H9 (cell line): Measurements from ENCODE around the gene CAPN3. TPM values are rescaled to one million over a fixed set of nuclear protein-coding genes. Genes with fewer than 3 reads are reported as not detected.

Source experiments
- DNase-seq: peaks from one replicate; pipeline ENCODE4 v3.0.0-alpha.2; 2017
- H2AFZ ChIP-seq: one replicate; pipeline ENCODE4 v1.6.1; 2013; ENCODE audit warnings: mild to moderate bottlenecking, low read length, control low read depth, moderate library complexity
- H2AK5ac ChIP-seq: 2 replicates; pipeline ENCODE4 v1.6.1; 2013; ENCODE audit warnings: low read length, control low read depth, mixed read lengths; ENCODE audit not compliant: insufficient read length
- H2BK120ac ChIP-seq: one replicate; pipeline ENCODE4 v1.6.1; 2013; ENCODE audit warnings: low read depth, mild to moderate bottlenecking, low read length, control low read depth, inconsistent platforms; ENCODE audit not compliant: poor library complexity, severe bottlenecking
- H2BK12ac ChIP-seq: 2 replicates; pipeline ENCODE4 v1.6.1; 2013; ENCODE audit warnings: low read length, control low read depth, mixed read lengths, low read depth; ENCODE audit not compliant: insufficient read length
- H2BK15ac ChIP-seq: 2 replicates; pipeline ENCODE4 v1.6.1; 2013; ENCODE audit warnings: low read depth, low read length, control low read depth
- H2BK20ac ChIP-seq: one replicate; pipeline ENCODE4 v1.6.1; 2013; ENCODE audit warnings: low read depth, mild to moderate bottlenecking, low read length, control low read depth, inconsistent platforms; ENCODE audit not compliant: poor library complexity, severe bottlenecking
- H2BK5ac ChIP-seq: 2 replicates; pipeline ENCODE4 v1.6.1; 2013; ENCODE audit warnings: low read length, control low read depth, mixed read lengths; ENCODE audit not compliant: insufficient read length
- H3K14ac ChIP-seq: 2 replicates; pipeline ENCODE4 v1.6.1; 2013; ENCODE audit warnings: low read length, control low read depth; ENCODE audit not compliant: insufficient read depth
- H3K18ac ChIP-seq: 2 replicates; pipeline ENCODE4 v1.6.1; 2013; ENCODE audit warnings: low read depth, mild to moderate bottlenecking, mixed read lengths, low read length, control low read depth; ENCODE audit not compliant: insufficient read length
- H3K23ac ChIP-seq: 2 replicates; pipeline ENCODE4 v1.6.1; 2013; ENCODE audit warnings: low read length, control low read depth, mixed read lengths, low read depth; ENCODE audit not compliant: insufficient read length
- H3K23me2 ChIP-seq: 2 replicates; pipeline ENCODE4 v1.6.1; 2013; ENCODE audit warnings: low read depth, mild to moderate bottlenecking, mixed read lengths, low read length, control low read depth; ENCODE audit not compliant: insufficient read length, poor library complexity, severe bottlenecking
- H3K27ac ChIP-seq: 2 replicates; pipeline ENCODE4 v1.5.1; 2013; ENCODE audit warnings: low read length, control low read depth, mixed read lengths, low read depth; ENCODE audit not compliant: insufficient read length
- H3K27me3 ChIP-seq: 2 replicates; pipeline ENCODE4 v1.6.1; 2013; ENCODE audit warnings: low read length, control low read depth, inconsistent platforms; ENCODE audit not compliant: insufficient read depth
- H3K4ac ChIP-seq: 2 replicates; pipeline ENCODE4 v1.6.1; 2013; ENCODE audit warnings: low read depth, mild to moderate bottlenecking, control low read depth, inconsistent platforms, low read length, moderate library complexity
- H3K4me1 ChIP-seq: 2 replicates; pipeline ENCODE4 v1.6.1; 2013; ENCODE audit warnings: low read length, control low read depth, inconsistent platforms; ENCODE audit not compliant: insufficient read depth
- H3K4me2 ChIP-seq: 2 replicates; pipeline ENCODE4 v1.6.1; 2013; ENCODE audit warnings: low read length, control low read depth, mixed read lengths; ENCODE audit not compliant: insufficient read length, insufficient read depth
- H3K56ac ChIP-seq: 2 replicates; pipeline ENCODE4 v1.6.1; 2013; ENCODE audit warnings: low read depth, mild to moderate bottlenecking, mixed read lengths, low read length, control low read depth; ENCODE audit not compliant: insufficient read length
- H3K79me1 ChIP-seq: 2 replicates; pipeline ENCODE4 v1.6.1; 2013; ENCODE audit warnings: low read depth, mild to moderate bottlenecking, moderate library complexity, low read length, control low read depth, inconsistent platforms; ENCODE audit not compliant: insufficient read depth, poor library complexity, severe bottlenecking
- H3K79me2 ChIP-seq: 2 replicates; pipeline ENCODE4 v1.6.1; 2013; ENCODE audit warnings: low read length, control low read depth, inconsistent platforms; ENCODE audit not compliant: insufficient read depth
- H3K9ac ChIP-seq: 2 replicates; pipeline ENCODE4 v1.6.1; 2013; ENCODE audit warnings: low read length, control low read depth, mixed read lengths; ENCODE audit not compliant: insufficient read length; ENCODE audit errors: extremely low read depth
- H3K9me3 ChIP-seq: one replicate; pipeline ENCODE4 v1.6.1; 2013; ENCODE audit warnings: low read depth, low read length, inconsistent platforms; ENCODE audit not compliant: control insufficient read depth
- H3T11ph ChIP-seq: one replicate; pipeline ENCODE4 v1.6.1; 2013; ENCODE audit warnings: mild to moderate bottlenecking, low read length, control low read depth, inconsistent platforms
- H4K20me1 ChIP-seq: one replicate; pipeline ENCODE4 v1.6.1; 2013; ENCODE audit not compliant: control insufficient read depth, insufficient read length, insufficient read depth
- H4K5ac ChIP-seq: 2 replicates; pipeline ENCODE4 v1.6.1; 2013; ENCODE audit warnings: low read depth, mild to moderate bottlenecking, mixed read lengths, low read length, control low read depth; ENCODE audit not compliant: insufficient read length
- H4K8ac ChIP-seq: replicated peaks from 2 replicates; pipeline ENCODE4 v1.6.1; 2013; ENCODE audit warnings: low read length, control low read depth, mixed read lengths, low read depth; ENCODE audit not compliant: insufficient read length
- H4K91ac ChIP-seq: 2 replicates; pipeline ENCODE4 v1.6.1; 2013; ENCODE audit warnings: low read depth, mild to moderate bottlenecking, moderate library complexity, mixed read lengths, low read length, control low read depth; ENCODE audit not compliant: insufficient read length
- H3K27ac Mint-ChIP-seq, 3 experiments: 2 replicates in 2 of 3; 3 replicates in 1 of 3; pipeline ENCODE4 v1.8.0; 2020 to 2021; ENCODE audit warnings: mixed read lengths in 3 of 3, mild to moderate bottlenecking in 1 of 3, moderate library complexity in 1 of 3
- H3K27me3 Mint-ChIP-seq: 2 replicates; pipeline ENCODE4 v1.8.0; 2021; ENCODE audit warnings: low read depth, mild to moderate bottlenecking, moderate library complexity, mixed read lengths
- H3K36me3 Mint-ChIP-seq, 3 experiments: 2 replicates in 2 of 3; 3 replicates in 1 of 3; pipeline ENCODE4 v1.8.0; 2020 to 2021; ENCODE audit warnings: low read depth in 3 of 3, mixed read lengths in 3 of 3; ENCODE audit not compliant: insufficient read depth in 1 of 3
- H3K4me1 Mint-ChIP-seq, 2 experiments: 2 replicates each; pipeline ENCODE4 v1.8.0; 2020; ENCODE audit warnings: mixed read lengths in 2 of 2
- H3K4me3 Mint-ChIP-seq, 2 experiments: 2 replicates in 1 of 2; 3 replicates in 1 of 2; pipeline ENCODE4 v1.8.0; 2020 to 2021; ENCODE audit warnings: mild to moderate bottlenecking in 2 of 2, mixed read lengths in 2 of 2, moderate library complexity in 1 of 2
- H3K9me3 Mint-ChIP-seq, 2 experiments: 2 replicates in 1 of 2; 3 replicates in 1 of 2; pipeline ENCODE4 v1.8.0; 2020; ENCODE audit warnings: mild to moderate bottlenecking in 2 of 2, mixed read lengths in 2 of 2, moderate library complexity in 1 of 2
- CTCF ChIP-seq: fragments of 200-600 bp; sonication (generic); conservative IDR thresholded peaks from 3 replicates; pipeline ENCODE4 v1.8.0; 2021; ENCODE audit warnings: antibody characterized with exemption, mild to moderate bottlenecking
- WGBS: extraction: QIAGEN DNeasy Blood & Tissue Kit; methylation state at CpG from one replicate; pipeline ENCODE4 v1.1.7; 2013; ENCODE audit warnings: missing lambda C conversion rate, low lambda C conversion rate, mixed read lengths; ENCODE audit not compliant: insufficient read length; ENCODE audit errors: extremely low coverage; 5-methylcytosine and 5-hydroxymethylcytosine counted together
- total RNA-seq: library from RNA; stranded (reverse); gene quantifications from 2 replicates; pipeline ENCODE4 v1.2.1, GENCODE V29; 2021

The CAPN3 gene
- total RNA-seq, 1 experiment from 2014 or later, result 0.31 TPM

DNA sequence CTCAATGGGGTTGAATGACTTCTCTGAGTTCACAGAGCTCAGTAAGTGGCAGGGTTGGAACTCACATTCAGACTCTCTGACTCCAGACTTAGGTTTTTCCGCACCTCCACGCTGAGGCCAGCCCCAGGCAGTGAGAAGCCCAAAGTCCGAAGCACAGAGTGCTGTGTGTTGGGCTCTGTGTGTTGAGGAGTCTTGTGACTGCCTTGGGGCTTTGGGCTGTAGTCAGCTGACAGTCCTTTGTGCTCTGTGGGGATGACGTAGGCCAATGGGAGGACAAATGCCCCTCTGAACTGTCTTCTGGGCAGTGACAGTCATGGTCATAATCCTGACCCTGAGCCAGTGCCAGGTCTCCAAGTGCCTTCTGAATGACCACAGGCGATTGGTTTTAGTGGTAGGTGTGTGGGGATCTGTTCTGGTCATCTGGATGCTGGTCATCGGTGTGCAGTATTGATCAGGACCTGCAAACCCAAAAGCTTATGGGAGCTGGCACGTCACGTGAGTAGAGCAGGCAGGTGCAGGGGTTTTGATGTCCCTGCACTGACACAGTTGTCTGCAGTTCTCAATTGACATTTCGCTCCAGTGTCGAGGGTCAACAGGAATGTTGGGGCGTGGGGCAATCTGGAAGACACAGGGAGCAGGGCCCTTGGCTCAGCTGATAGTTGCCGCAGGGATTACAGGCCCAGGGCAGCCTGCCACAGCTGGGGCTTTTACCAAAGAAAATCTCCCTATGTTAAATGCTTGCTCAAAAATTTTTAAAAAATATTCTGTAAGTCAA, 45.3 kb downstream of the CAPN3 start:
- Histone ChIP-seq H2BK5ac (no peak overlapping the region), H2BK15ac (no peak overlapping the region), H3K27ac (no peak overlapping the region), H4K8ac (no peak overlapping the region), H3K79me1 (no peaks in the 10 kb centered on the region), H3K56ac (no peak overlapping the region), H3K27me3 (no peaks in the 10 kb centered on the region), H2BK120ac (no peak overlapping the region), H4K91ac (no peak overlapping the region), H3K18ac (no peak overlapping the region), H3K79me2 (no peaks in the 10 kb centered on the region), H3K14ac (no peak overlapping the region), H2AK5ac (no peak overlapping the region), H2BK12ac (no peak overlapping the region), H4K20me1 (no peaks in the 10 kb centered on the region), H3K23me2 (no peaks in the 10 kb centered on the region), H3K23ac (no peak overlapping the region), H2AFZ (no peak overlapping the region), H3K4ac (no peak overlapping the region), H3K9me3 (no peaks in the 10 kb centered on the region), H2BK20ac (no peak overlapping the region), H4K5ac (no peak overlapping the region), H3K9ac (no peak overlapping the region), H3K4me2 (no peak overlapping the region), H3K4me1 (no peaks in the 10 kb centered on the region), H3T11ph (no peak overlapping the region)
- Mint-ChIP-seq H3K36me3 (no peaks in the 10 kb centered on the region), H3K9me3 (no peaks in the 10 kb centered on the region), H3K4me1 (no peaks in the 10 kb centered on the region), H3K4me3 (no peak overlapping the region), H3K27ac (no peak overlapping the region), H3K27me3 (no peaks in the 10 kb centered on the region)
- no peak for DNase-seq
- no peak for TF ChIP-seq CTCF
- WGBS, result no CpG with 5 or more reads among the region's 12 CpGs
